ENCODE results near the gene HDAC4. TPM values are rescaled to one million over a fixed set of nuclear protein-coding genes. Genes with fewer than 3 reads are reported as not detected.

Gene HDAC4
- total and polyA plus RNA-seq, 10 of the 15 experiments (the other 5 are each of a cell fraction or from before 2014, with no cell fraction given), result 0.22 to 15.7 (median 4.8) TPM

- no peak for TF ChIP-seq NRF1 (conservative IDR thresholded peaks at IDR 0.05; ENCODE audit: low read depth, low read length)
- TF ChIP-seq IKZF2 (IDR thresholded peaks at IDR 0.05), result no peak
- no peak for TF ChIP-seq RAD21 (IDR thresholded peaks at IDR 0.05; ENCODE audit: insufficient read depth, low read depth, low read length)
- TF ChIP-seq ZNF217 (IDR thresholded peaks at IDR 0.05), result no peak
- no peak for TF ChIP-seq SIX5 (IDR thresholded peaks at IDR 0.05; ENCODE audit: low read depth, low read length, severe bottlenecking)
- TF ChIP-seq RUNX3 (IDR thresholded peaks at IDR 0.05; ENCODE audit: low read length), result no peak
- WGBS (ENCODE audit: insufficient coverage, insufficient replicate concordance, low lambda C conversion rate, missing lambda C conversion rate), result 65% methylated on average over 6 of the region's 6 CpGs
- Histone ChIP-seq H3K36me3 (ENCODE audit: control insufficient read depth in 2 of 2, insufficient read depth in 2 of 2, low read length in 1 of 2) (no peaks in the 10 kb centered on the region), H4K20me1 (ENCODE audit: control insufficient read depth, insufficient read depth) (no peaks in the 10 kb centered on the region), H3K4me3 (no peak overlapping the region), H2AFZ (ENCODE audit: control insufficient read depth, low read depth, low read length) (no peak overlapping the region), H3K9ac (ENCODE audit: control insufficient read depth, insufficient read depth, low read length) (no peak overlapping the region), H3K27ac (ENCODE audit: control insufficient read depth, insufficient read depth) (no peak overlapping the region), H3K4me2 (ENCODE audit: control insufficient read depth, insufficient read depth) (no peak overlapping the region), H3K79me2 (ENCODE audit: control insufficient read depth, insufficient read depth, low read length) (no peaks in the 10 kb centered on the region), H3K27me3 (replicated peaks in 1 of 2; ENCODE audit: control insufficient read depth in 2 of 2, insufficient read depth in 2 of 2, low read length in 1 of 2) (peaks cover 2 to 3% of the 10 kb centered on the region in 2 experiments; a peak in 1 of 4 replicates), H3K9me3 (replicated peaks; ENCODE audit: control insufficient read depth, insufficient read depth, low read length) (no peaks in the 10 kb centered on the region), H3K4me1 (ENCODE audit: control insufficient read depth, insufficient read depth, low read length) (no peaks in the 10 kb centered on the region)
- DNase-seq (ENCODE audit: low read depth, low spot score), result no peak
- ChIA-PET SMC1A (ENCODE audit: uncharacterized antibody, unreplicated experiment) (no interaction called here), RAD21 (ENCODE audit: unreplicated experiment) (no interaction called here), CTCF (no interaction called here), POLR2A (no interaction called here)
- ATAC-seq, result no peak
- intact Hi-C loops (cut with micrococcal nuclease; ENCODE audit: unreplicated experiment) (no loop called here), in situ Hi-C loops (cut with MboI) (no loop called here)
- no peak for FAIRE-seq
- BruUV-seq (replicated peaks), result no TSS peak
Measured at GRCh38 chr2:239000089-239000488, 400.7 kb downstream of the HDAC4 start.

DNA sequence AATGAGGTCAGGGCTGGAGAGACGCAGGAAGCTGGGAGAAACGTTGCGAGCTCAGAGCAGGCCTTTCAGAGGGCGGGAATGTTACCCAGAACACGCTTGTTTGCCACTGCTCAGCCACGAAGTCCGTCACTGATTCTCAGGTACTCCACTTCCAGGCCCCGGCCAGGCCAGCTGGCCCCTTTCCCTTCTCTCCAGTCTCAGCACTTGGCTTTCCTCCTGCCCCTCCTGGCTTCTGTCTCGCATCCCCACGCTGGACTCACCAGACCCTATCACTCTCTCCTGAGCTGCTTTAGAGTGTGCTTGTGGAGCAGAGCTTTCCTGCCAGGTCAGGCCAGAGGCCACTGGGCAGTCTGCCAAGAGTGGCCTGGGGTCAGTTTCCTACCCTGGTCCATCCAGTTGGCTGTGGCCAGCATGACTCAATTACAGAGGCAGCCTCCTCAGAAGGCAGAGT, 401.5 kb downstream of the HDAC4 start:
- ATAC-seq, result no peak
- WGBS (ENCODE audit: insufficient coverage, insufficient replicate concordance, low lambda C conversion rate, missing lambda C conversion rate), result 53% methylated on average over 7 of the region's 10 CpGs
- Histone ChIP-seq H2AFZ (ENCODE audit: control insufficient read depth, low read depth, low read length) (no peak overlapping the region), H3K4me1 (ENCODE audit: control insufficient read depth, insufficient read depth, low read length) (no peaks in the 10 kb centered on the region), H3K9ac (ENCODE audit: control insufficient read depth, insufficient read depth, low read length) (no peak overlapping the region), H3K4me2 (ENCODE audit: control insufficient read depth, insufficient read depth) (no peak overlapping the region), H3K27ac (ENCODE audit: control insufficient read depth, insufficient read depth) (no peak overlapping the region), H3K79me2 (ENCODE audit: control insufficient read depth, insufficient read depth, low read length) (no peaks in the 10 kb centered on the region), H3K36me3 (ENCODE audit: control insufficient read depth in 2 of 2, insufficient read depth in 2 of 2, low read length in 1 of 2) (no peaks in the 10 kb centered on the region), H3K27me3 (replicated peaks in 1 of 2; ENCODE audit: control insufficient read depth in 2 of 2, insufficient read depth in 2 of 2, low read length in 1 of 2) (peaks cover 2 to 3% of the 10 kb centered on the region in 2 experiments; a peak in 1 of 4 replicates), H4K20me1 (ENCODE audit: control insufficient read depth, insufficient read depth) (no peaks in the 10 kb centered on the region), H3K9me3 (replicated peaks; ENCODE audit: control insufficient read depth, insufficient read depth, low read length) (no peaks in the 10 kb centered on the region), H3K4me3 (no peak overlapping the region)
- no peak for FAIRE-seq
- POLR2A ChIA-PET, result no interaction called here
- intact Hi-C loops (cut with micrococcal nuclease; ENCODE audit: unreplicated experiment) (no loop called here), in situ Hi-C loops (cut with MboI) (no loop called here)
- RAD21 ChIA-PET (ENCODE audit: unreplicated experiment), result no interaction called here
- DNase-seq (ENCODE audit: low read depth, low spot score), result no peak
- SMC1A ChIA-PET (ENCODE audit: uncharacterized antibody, unreplicated experiment), result no interaction called here
- no TSS peak for BruUV-seq (replicated peaks)
- CTCF ChIA-PET, result no interaction called here
- TF ChIP-seq ESRRA (IDR thresholded peaks at IDR 0.05; ENCODE audit: low read length) (no peak), RELB (IDR thresholded peaks at IDR 0.05; ENCODE audit: low read depth) (no peak), E4F1 (IDR thresholded peaks at IDR 0.05; ENCODE audit: borderline replicate concordance, partially characterized antibody) (no peak)

All from GM12878 (cell line).